Stimulated activated naive CD8-positive, alpha-beta T cell treated with anti-CD3 and anti-CD28 coated beads, Interleukin-15, amount 100 ng/mL, for 72 hours (primary cell): ENCODE measurements around the gene ARFGAP1.
A peak's percentile ranks its signal among the peaks of the same experiment; 100 is the strongest.

ENCODE experiments used
- ATAC-seq: fragments of 150-1000 bp; cut with Tn5 transposase; 2 replicates; pipeline ENCODE4 v1.10.0; 2021; ENCODE audit warnings: mild to moderate bottlenecking, moderate library complexity
- DNase-seq, 2 donors: peaks; one replicate each; pipeline ENCODE4 v3.0.0; 2021 to 2022
- H3K27ac Mint-ChIP-seq, 2 donors: one replicate each; pipeline ENCODE4 v1.8.0; 2022; ENCODE audit warnings: mild to moderate bottlenecking in 2 of 2, mixed read lengths in 2 of 2, moderate library complexity in 2 of 2
- H3K27me3 Mint-ChIP-seq: one replicate; pipeline ENCODE4 v1.8.0; 2022; ENCODE audit warnings: mixed read lengths
- H3K4me1 Mint-ChIP-seq: one replicate; pipeline ENCODE4 v1.8.0; 2022; ENCODE audit warnings: mild to moderate bottlenecking, mixed read lengths
- H3K4me3 Mint-ChIP-seq, 2 donors: one replicate each; pipeline ENCODE4 v1.8.0; 2022; ENCODE audit warnings: mild to moderate bottlenecking in 2 of 2, mixed read lengths in 2 of 2, moderate library complexity in 1 of 2
- H3K9me3 Mint-ChIP-seq, 2 donors: one replicate each; pipeline ENCODE4 v1.8.0; 2022; ENCODE audit warnings: mixed read lengths in 2 of 2

Gene ARFGAP1

DNA sequence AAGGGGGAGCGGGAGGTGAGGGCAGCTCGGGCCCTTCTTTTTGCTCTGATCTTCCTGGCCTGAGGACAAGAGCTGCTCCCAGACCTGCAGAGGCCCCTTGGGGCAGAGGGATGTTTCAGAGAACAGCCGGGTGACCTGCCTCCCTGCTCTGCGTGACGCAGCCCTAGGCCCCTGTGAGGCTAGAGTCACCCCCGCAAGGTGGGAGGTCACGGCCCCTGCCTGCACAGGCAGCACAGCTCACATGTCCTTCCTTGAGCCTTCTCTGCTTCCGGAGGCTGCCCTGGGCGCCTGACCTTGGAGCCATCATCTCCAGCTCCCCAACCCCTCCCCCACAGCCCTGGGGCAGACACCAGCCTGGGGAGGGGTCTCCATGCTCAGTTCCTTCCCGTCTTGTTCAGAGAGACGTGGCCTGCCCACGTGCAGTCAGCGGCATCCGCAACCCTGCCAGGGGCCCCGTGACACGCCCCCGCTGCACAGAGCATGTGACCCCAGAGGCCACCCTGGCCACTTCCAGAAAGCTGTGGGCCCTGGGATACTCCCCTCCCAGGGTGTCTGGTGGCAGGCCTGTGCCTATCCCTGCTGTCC, 37.1 kb upstream of the ARFGAP1 start, which contains the start of gene BIRC7:
TSS of gene BIRC7 (plus strand) at position 507 of the 585 bp plus-strand sequence. CDS start 192 bp downstream, outside the sequence.
- peak in 1 of 2 donors; percentile 44 for DNase-seq
- H3K27ac Mint-ChIP-seq = peak within 1 kb of the TSS; percentile 78 to 84
- no peaks in the 10 kb centered on the region for H3K9me3 Mint-ChIP-seq
- ATAC-seq = peak; percentile 68
- peaks cover 30% of the 10 kb centered on the region for H3K27me3 Mint-ChIP-seq
- H3K4me3 Mint-ChIP-seq = peak within 1 kb of the TSS; percentile 64 to 83
- peaks cover 49% of the 10 kb centered on the region for H3K4me1 Mint-ChIP-seq

DNA sequence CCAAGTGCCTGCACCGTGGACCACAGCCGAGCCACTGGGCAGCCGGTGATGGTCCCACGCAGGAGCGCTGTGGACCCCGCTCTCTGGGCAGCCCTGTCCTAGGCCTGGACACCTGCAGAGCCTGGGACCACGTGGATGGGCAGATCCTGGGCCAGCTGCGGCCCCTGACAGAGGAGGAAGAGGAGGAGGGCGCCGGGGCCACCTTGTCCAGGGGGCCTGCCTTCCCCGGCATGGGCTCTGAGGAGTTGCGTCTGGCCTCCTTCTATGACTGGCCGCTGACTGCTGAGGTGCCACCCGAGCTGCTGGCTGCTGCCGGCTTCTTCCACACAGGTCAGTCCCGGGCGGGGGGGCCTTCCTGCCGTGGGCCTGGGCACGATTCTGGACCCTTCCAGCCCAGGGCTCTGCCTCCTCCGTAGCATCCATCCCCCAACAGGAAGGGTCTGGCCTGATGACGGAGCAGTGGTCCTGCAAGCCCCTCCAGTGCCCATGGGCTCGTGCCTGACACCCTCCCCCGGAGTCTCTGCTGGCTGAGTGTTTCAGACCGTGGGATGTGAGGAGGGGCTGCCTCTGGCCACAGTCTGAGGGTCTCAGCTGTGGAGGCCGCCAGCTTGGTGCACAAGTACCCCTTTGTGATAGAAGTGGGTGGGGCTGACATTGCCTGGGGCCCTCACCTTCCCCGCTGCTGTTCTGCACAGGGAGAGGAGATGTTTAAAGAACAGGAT, 36.3 kb upstream of the ARFGAP1 start:
- Mint-ChIP-seq H3K9me3 (no peaks in the 10 kb centered on the region), H3K27me3 (peaks cover 22% of the 10 kb centered on the region), H3K4me1 (peaks cover 41% of the 10 kb centered on the region), H3K27ac (peak overlapping the region; percentile 67 to 78), H3K4me3 (peak overlapping the region in 1 of 2 donors; percentile 83)
- ATAC-seq = no peak
- DNase-seq = no peak

DNA sequence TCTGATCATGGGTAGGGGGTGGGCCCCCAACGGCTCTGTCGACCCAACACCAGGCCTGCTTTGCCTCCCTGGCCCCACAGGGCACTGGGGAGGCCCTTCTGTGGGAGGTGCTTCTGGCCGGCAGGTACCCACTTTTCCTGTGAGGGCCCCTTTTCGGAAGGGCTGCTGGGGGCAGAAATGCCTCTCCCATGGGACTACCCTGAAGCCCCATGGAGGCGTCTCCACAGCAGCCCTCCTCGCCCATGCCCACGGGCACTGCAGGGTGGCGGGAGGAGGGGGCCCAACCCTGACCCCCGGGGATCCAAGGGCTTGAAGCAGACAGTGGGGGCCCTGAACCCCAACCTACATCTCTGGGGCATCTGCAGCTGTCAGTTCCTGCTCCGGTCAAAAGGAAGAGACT, 34.6 kb upstream of the ARFGAP1 start:
- peak overlapping the region in 1 of 2 donors; percentile 37 for H3K4me3 Mint-ChIP-seq
- peaks cover 41% of the 10 kb centered on the region for H3K4me1 Mint-ChIP-seq
- ATAC-seq = peak; percentile 6
- H3K27me3 Mint-ChIP-seq = peaks cover 8% of the 10 kb centered on the region
- H3K27ac Mint-ChIP-seq = no peak overlapping the region
- H3K9me3 Mint-ChIP-seq = no peaks in the 10 kb centered on the region
- DNase-seq = no peak

DNA sequence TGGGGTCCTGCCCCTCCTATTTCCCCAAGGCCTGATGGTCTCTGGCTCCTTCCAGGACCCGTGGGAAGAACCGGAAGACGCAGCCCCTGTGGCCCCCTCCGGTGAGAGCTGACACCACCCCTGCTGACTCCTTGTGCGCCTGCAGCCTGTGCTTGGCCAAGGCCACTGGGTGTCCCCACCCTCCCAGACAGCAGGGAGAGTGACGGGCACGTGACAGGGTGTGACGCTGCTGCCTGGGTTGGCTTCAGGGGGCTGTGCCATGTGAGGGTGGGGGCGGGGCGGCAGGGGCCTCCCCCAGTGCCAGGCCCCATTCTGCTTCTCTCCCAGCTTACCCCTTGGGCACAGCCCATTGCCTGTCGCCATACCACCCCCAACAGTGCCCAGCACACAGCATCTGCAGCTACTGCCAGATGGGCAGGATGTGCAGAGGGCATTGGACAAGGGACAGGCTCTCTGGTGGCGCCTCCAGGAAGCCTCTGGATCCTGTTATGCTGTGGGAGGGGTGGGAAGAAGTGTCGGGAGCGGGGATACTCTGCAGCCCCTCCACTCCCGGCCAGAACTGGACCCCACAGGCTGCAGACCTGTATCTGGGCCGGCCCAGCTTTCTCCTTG, 34.0 kb upstream of the ARFGAP1 start:
- Mint-ChIP-seq H3K27me3 (peaks cover 2% of the 10 kb centered on the region), H3K4me1 (peaks cover 41% of the 10 kb centered on the region), H3K4me3 (peak overlapping the region in 1 of 2 donors; percentile 37), H3K9me3 (no peaks in the 10 kb centered on the region), H3K27ac (no peak overlapping the region)
- ATAC-seq (peak; percentile 55), DNase-seq (peak in 1 of 2 donors; percentile 31)

DNA sequence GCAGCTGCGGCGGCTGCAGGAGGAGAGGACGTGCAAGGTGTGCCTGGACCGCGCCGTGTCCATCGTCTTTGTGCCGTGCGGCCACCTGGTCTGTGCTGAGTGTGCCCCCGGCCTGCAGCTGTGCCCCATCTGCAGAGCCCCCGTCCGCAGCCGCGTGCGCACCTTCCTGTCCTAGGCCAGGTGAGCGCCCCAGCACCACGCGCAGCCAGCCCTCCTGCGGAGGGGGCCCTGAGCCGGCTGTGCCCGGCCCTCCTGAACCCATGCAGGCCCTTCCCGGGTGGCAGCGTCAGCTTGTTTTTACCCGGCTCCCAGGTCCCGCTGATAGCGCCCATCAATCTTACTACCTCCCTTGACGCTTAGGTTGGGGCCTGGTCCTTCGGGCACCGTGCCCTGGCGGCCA, 33.2 kb upstream of the ARFGAP1 start:
- no peak for DNase-seq
- no peak for ATAC-seq
- no peak overlapping the region for H3K27ac Mint-ChIP-seq
- peaks cover 40% of the 10 kb centered on the region for H3K4me1 Mint-ChIP-seq
- H3K9me3 Mint-ChIP-seq = no peaks in the 10 kb centered on the region
- H3K4me3 Mint-ChIP-seq = no peak overlapping the region
- no peaks in the 10 kb centered on the region for H3K27me3 Mint-ChIP-seq

DNA sequence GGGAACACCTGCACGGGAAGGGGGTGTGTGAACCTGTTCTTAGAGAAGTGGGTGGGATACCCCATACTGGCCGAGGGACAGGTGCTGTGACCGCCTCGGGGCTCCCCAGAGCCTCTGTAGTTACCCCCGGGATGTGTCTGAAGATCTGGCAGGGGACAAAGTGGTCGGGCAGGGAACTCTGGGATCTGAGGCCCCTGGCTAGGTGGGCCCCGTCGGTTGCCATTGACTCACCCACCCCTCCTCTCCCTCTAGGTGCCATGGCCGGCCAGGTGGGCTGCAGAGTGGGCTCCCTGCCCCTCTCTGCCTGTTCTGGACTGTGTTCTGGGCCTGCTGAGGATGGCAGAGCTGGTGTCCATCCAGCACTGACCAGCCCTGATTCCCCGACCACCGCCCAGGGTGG, 32.6 kb upstream of the ARFGAP1 start:
- Mint-ChIP-seq H3K4me3 (no peak overlapping the region), H3K27me3 (no peaks in the 10 kb centered on the region), H3K27ac (no peak overlapping the region), H3K9me3 (no peaks in the 10 kb centered on the region), H3K4me1 (peaks cover 34% of the 10 kb centered on the region)
- ATAC-seq = no peak
- DNase-seq = no peak

DNA sequence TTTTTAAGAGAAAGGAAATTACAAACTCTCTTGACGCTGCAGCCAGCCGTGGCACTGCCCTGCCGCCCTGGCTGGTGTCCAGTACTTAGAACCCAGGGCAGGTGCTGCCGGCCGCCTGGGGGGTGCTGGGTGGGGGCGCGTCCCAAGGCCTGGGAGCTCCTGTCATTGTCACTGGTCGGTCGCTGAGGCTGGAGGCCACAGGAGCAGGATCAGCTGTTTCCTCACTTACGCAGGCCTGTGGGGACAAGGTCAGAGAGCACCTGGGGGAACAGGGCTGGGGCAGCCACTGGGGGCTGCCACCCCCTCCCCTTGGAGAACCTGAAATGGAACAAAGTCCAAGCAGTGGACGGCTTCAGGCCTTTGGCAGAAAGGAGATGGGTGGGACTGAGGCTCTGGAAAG, 31.3 kb upstream of the ARFGAP1 start:
- Mint-ChIP-seq H3K27me3 (peaks cover 12% of the 10 kb centered on the region), H3K4me3 (no peak overlapping the region), H3K4me1 (peaks cover 21% of the 10 kb centered on the region), H3K27ac (no peak overlapping the region), H3K9me3 (no peaks in the 10 kb centered on the region)
- ATAC-seq (no peak), DNase-seq (no peak)

DNA sequence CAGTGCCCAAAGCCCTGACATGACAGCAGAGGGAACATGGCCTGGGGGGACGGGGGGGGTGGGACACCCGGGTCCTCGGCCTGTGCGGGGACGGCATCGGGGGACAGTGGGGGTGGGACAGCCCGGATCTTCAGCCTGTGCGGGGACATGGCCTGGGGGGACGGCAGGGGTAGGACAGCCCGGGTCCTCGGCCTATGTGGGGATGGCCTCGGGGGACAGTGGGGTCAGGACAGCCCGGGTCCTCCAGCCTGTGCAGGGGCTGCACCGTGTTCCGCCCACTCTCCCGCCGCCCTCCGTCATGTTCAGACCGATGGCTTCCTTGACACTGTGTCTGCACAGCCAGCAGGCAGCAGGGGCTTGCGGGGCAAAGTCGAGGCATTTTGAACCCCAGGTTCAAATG, 29.9 kb upstream of the ARFGAP1 start:
- Mint-ChIP-seq H3K4me1 (peaks cover 9% of the 10 kb centered on the region), H3K4me3 (no peak overlapping the region), H3K27ac (no peak overlapping the region), H3K9me3 (no peaks in the 10 kb centered on the region), H3K27me3 (peaks cover 21% of the 10 kb centered on the region)
- no peak for ATAC-seq
- no peak for DNase-seq

DNA sequence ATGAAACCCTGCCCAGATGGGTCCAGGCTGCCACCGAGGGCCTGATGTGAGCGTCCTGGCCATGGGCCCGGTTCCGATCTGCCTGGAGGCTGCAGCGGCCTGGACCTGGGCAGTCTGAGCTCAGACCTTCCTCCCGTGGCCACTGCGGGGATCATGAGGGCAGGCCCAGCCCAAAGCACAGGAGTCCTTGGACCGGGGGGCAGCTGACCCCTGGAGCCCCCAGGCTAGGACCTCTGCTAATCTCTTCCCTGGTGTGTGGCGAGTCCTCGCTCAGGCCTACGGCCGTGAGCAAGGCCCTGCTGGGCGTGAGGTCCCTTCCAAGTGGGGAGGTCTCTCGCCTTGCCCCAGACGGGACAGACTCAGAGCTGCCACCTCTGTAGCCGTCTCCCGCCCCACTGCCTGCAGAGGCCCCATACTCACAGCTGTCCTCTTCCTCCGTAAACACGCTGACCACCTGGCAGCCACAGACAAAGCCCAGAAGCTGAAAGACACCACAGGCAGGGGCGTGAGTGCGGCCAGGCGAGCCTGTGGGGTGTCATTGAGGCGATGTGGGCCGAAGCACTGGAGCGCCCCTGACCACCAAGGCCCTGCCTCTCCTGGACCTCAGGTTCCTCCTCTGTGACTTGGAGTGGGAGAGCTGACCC, 28.9 kb upstream of the ARFGAP1 start:
- no peak for DNase-seq
- Mint-ChIP-seq H3K9me3 (no peaks in the 10 kb centered on the region), H3K27me3 (peaks cover 31% of the 10 kb centered on the region), H3K4me1 (peaks cover 1% of the 10 kb centered on the region), H3K4me3 (no peak overlapping the region), H3K27ac (no peak overlapping the region)
- no peak for ATAC-seq

DNA sequence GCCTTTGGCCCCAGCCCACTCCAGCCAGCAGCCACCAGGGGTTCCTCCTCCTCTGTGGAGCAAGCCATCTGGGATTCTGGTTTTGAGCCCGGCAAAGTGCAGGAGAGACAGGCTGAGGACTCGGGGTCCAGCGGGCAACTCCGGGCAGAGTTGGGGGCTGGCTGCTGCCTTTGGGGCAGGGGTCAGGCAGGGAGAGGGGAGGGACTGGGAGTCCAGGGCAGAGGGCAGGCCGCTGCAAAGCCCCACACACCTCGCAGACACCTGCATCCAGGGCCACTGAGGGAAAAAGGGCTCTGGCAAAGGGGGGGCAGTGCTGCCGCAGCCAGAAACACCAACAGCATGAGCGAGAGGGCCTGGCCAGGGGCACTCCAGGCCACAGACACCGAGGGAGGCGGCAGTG, 28.1 kb upstream of the ARFGAP1 start:
- H3K9me3 Mint-ChIP-seq = no peaks in the 10 kb centered on the region
- peaks cover 38% of the 10 kb centered on the region for H3K27me3 Mint-ChIP-seq
- no peak overlapping the region for H3K27ac Mint-ChIP-seq
- DNase-seq (no peak), ATAC-seq (no peak)
- no peak overlapping the region for H3K4me3 Mint-ChIP-seq
- H3K4me1 Mint-ChIP-seq = no peaks in the 10 kb centered on the region

DNA sequence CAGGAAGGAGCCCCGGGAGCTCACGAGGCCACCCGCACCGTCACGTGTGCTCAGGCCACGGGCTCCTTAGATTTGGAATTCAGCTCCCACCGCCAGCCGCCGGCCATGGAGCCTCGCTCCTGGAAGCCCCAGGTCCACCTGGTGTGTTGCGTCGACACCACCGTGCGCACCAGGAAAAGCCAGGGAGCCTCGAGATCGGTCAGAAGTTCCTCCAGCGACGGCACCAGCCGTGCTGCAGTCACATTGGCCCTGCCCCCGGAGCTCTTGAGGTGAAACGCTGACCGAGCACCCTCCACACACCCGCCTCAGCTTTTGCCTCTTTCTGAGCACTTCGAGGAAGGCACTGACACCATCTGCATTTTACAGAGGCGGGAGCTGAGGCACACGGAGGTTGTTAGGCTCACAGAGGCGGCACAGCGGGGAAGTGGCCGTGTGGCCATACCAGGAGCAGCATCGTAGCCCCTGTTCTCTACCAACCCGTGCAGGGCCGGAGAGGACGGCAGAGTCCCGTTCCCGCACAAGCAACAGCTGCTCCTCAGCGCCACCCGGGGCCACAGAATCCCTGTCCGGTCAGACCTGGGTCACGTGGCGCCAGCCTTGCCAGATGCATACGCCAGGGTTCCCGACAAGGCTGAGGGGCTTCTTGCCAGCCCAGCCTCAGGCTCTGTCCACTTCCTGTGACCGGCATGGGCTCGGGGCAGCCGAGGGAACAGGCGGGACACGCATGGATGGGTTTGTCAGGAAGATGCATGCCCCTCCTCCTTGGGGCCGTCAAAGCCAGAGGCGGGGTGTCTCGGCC, 25.9 kb upstream of the ARFGAP1 start:
- H3K27me3 Mint-ChIP-seq = peaks cover 42% of the 10 kb centered on the region
- no peak for ATAC-seq
- no peak overlapping the region for H3K27ac Mint-ChIP-seq

DNA sequence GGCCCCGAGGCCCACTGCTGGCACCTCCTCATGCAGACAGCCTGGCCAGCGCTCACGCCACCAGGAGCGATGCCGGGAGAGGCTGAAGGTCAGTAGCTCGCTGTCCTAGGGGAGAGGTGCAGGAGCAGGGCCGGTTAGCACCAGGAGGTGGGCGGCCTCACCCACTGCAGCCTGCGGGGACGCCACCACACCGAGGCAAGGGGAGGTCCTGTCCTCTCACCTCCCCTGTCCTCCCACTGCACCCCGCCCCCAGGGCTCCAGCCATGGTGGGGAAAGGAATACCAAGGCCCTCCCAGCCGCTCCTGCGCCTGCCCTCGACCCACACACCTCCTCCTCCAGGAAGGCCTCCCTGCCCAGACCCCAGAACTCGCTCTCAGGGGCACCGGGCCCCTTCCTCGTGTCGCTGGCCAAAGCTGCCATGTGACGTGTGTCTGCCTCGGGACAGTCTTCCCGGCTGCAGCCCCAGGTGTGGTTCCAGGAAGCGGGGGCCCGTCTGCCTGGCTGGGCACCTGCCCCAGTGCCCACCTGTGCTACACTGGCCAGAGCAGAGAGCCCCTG, 24.9 kb upstream of the ARFGAP1 start:
- peaks cover 52% of the 10 kb centered on the region for H3K27me3 Mint-ChIP-seq
- peak; percentile 16 for ATAC-seq
- peak overlapping the region in 1 of 2 donors; percentile 12 for H3K27ac Mint-ChIP-seq
- DNase-seq = no peak
- no peaks in the 10 kb centered on the region for H3K9me3 Mint-ChIP-seq
- no peaks in the 10 kb centered on the region for H3K4me1 Mint-ChIP-seq
- H3K4me3 Mint-ChIP-seq = no peak overlapping the region

More for the DNA sequence above, 25.9 kb upstream of the ARFGAP1 start:
- Mint-ChIP-seq H3K9me3 (no peaks in the 10 kb centered on the region), H3K4me1 (no peaks in the 10 kb centered on the region), H3K4me3 (no peak overlapping the region)
- no peak for DNase-seq

DNA sequence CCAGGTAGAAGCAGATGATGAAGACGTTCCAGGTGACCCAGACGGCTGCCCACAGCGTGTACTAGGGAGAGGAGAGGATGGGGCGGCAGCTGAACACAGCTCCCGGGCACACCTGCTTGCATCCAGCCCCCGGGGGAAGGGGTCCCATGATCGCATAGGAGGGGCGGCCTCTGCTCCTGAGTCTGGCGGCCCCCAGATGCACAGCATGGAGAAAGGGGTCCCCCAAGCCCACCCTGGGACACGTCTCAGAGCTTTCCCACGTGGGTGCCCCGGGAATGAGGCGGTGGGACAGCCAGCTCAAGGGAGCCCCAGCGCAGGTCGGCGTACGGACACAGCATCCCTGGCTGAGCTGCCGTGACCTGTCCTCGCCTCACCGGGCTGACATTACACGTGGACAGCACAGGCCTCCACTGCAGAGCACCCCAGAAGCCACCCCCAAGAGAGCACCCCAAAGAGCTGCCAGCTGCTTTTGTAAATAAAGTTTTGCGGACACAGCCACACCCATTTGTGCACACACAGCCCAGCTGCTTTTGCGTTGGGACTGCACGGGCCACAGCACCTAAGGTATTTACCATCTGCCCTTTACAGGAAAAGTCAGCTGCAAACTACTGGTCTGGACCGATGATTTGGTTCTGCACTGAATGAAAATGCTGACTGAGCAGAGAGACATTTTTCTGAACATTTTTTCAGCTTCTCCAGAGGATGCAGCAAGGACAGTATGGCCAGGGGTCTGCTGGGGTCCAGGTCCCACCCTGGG, 23.6 kb upstream of the ARFGAP1 start:
- Mint-ChIP-seq H3K9me3 (no peaks in the 10 kb centered on the region), H3K4me1 (peaks cover 4% of the 10 kb centered on the region), H3K27me3 (peaks cover 63% of the 10 kb centered on the region), H3K4me3 (no peak overlapping the region), H3K27ac (no peak overlapping the region)
- no peak for DNase-seq
- no peak for ATAC-seq

DNA sequence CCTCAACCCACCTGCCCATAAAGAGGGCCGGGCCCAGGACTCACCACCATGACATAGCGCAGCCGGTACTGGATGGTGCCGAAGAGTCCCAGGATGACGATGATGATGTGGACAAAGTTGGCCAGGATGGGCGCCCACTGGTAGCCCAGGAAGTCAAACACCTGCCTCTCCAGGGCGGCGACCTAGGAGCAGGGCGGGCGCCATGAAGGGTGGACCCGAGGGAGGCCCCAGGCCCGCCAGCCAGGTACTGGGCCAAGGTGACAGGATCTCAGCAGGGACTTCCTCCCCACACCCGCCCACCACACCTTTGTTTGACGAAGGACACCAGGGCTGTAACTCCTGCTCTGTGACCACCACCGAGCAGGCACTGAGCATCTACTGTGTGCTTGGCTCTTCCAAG, 22.7 kb upstream of the ARFGAP1 start:
- H3K27me3 Mint-ChIP-seq = peaks cover 68% of the 10 kb centered on the region
- no peak overlapping the region for H3K27ac Mint-ChIP-seq
- ATAC-seq = no peak
- H3K4me3 Mint-ChIP-seq = no peak overlapping the region
- no peaks in the 10 kb centered on the region for H3K9me3 Mint-ChIP-seq
- peaks cover 8% of the 10 kb centered on the region for H3K4me1 Mint-ChIP-seq
- DNase-seq = no peak
